A673 (cell line): ENCODE measurements around the gene PRUNE2.

Source experiments
- EZH2 ChIP-seq: fragments of 200-600 bp; sonication (generic); IDR thresholded peaks from 2 replicates; pipeline ENCODE4 v1.6.1; 2017; ENCODE audit warnings: borderline replicate concordance, low read depth, mild to moderate bottlenecking, mixed read lengths, antibody characterized with exemption, low read length; ENCODE audit not compliant: poor library complexity, severe bottlenecking
- TF ChIP-seq, protein P1 (sequence below): fragments of 300-800, 200-600 bp; sonication (generic); conservative IDR thresholded peaks from 2 replicates; pipeline ENCODE4 v1.5.1; 2017; ENCODE audit warnings: low read depth, mild to moderate bottlenecking, antibody characterized with exemption, low read length, moderate library complexity, mixed read lengths

GRCh38 chr9:76717176-76717575, 188.7 kb downstream of the PRUNE2 start:
- TF ChIP-seq, protein P1, sequence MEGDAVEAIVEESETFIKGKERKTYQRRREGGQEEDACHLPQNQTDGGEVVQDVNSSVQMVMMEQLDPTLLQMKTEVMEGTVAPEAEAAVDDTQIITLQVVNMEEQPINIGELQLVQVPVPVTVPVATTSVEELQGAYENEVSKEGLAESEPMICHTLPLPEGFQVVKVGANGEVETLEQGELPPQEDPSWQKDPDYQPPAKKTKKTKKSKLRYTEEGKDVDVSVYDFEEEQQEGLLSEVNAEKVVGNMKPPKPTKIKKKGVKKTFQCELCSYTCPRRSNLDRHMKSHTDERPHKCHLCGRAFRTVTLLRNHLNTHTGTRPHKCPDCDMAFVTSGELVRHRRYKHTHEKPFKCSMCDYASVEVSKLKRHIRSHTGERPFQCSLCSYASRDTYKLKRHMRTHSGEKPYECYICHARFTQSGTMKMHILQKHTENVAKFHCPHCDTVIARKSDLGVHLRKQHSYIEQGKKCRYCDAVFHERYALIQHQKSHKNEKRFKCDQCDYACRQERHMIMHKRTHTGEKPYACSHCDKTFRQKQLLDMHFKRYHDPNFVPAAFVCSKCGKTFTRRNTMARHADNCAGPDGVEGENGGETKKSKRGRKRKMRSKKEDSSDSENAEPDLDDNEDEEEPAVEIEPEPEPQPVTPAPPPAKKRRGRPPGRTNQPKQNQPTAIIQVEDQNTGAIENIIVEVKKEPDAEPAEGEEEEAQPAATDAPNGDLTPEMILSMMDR, result no peak
- TF ChIP-seq EZH2, result no peak
